Esophagus muscularis mucosa (tissue), 4 donors: ENCODE measurements around the gene MMP17. TPM values are rescaled to one million over a fixed set of nuclear protein-coding genes. Genes with fewer than 3 reads are reported as not detected.

ENCODE experiments used
- DNase-seq: peaks from one replicate; pipeline ENCODE4 v3.0.0-alpha.2; 2017; ENCODE audit errors: extremely low spot score
- H3K27ac ChIP-seq, 4 donors: fragments of 200-600 bp; sonication (generic); replicated peaks in 1 of 4; 1 replicate in 3 of 4; 2 replicates in 1 of 4; pipeline ENCODE4 v1.5.1; 2016 to 2019; ENCODE audit warnings: mild to moderate bottlenecking in 1 of 4
- H3K27me3 ChIP-seq, 4 donors: fragments of 200-600 bp; sonication (generic); one replicate each; pipeline versions ENCODE4 v1.5.1 to v1.6.0; 2016 to 2019
- H3K36me3 ChIP-seq, 4 donors: fragments of 200-600 bp; sonication (generic); one replicate each; pipeline ENCODE4 v1.5.1; 2016 to 2019
- H3K4me1 ChIP-seq, 4 donors: fragments of 200-600 bp; sonication (generic); one replicate each; pipeline ENCODE4 v1.5.1; 2016 to 2019
- H3K4me3 ChIP-seq, 4 donors: fragments of 200-600 bp; sonication (generic); 1 replicate in 2 of 4; 2 replicates in 2 of 4; pipeline ENCODE4 v1.5.1; 2016 to 2019; ENCODE audit warnings: mild to moderate bottlenecking in 4 of 4, moderate library complexity in 1 of 4
- H3K9me3 ChIP-seq, 4 donors: fragments of 200-600 bp; sonication (generic); 1 replicate in 3 of 4; 2 replicates in 1 of 4; pipeline ENCODE4 v1.5.1; 2016 to 2019
- CTCF ChIP-seq, 3 experiments: fragments of 200-600 bp in 2 of 3; fragments of 450-650 bp in 1 of 3; sonication (generic) in 2 of 3; IDR thresholded peaks; one replicate each; pipeline ENCODE4 v1.5.1; 2017 to 2019; ENCODE audit warnings: antibody characterized with exemption in 3 of 3, mild to moderate bottlenecking in 2 of 3, moderate library complexity in 1 of 3
- EP300 ChIP-seq: sonication (generic); formaldehyde crosslinking; IDR thresholded peaks from one replicate; pipeline ENCODE4 v1.6.1; 2017; ENCODE audit warnings: antibody characterized with exemption
- POLR2A ChIP-seq: fragments of 450-650 bp; IDR thresholded peaks from one replicate; pipeline ENCODE4 v1.6.1; 2017; ENCODE audit warnings: antibody characterized with exemption, moderate library complexity, mild to moderate bottlenecking, low read depth
- POLR2AphosphoS5 ChIP-seq, 2 donors: sonication (generic); formaldehyde crosslinking; IDR thresholded peaks; one replicate each; pipeline ENCODE4 v1.6.1; 2017; ENCODE audit warnings: antibody characterized with exemption in 2 of 2
- WGBS: methylation state at CpG from one replicate; pipeline ENCODE4 v1.1.5; 2018; 5-methylcytosine and 5-hydroxymethylcytosine counted together
- intact Hi-C: fragments of 100-400 bp; cut with DNase I; formaldehyde crosslinking; loops from one replicate; pipeline ENCODE4 v1.15.1; 2023
- total RNA-seq, 4 donors: library from RNA; depleted of rRNA; stranded (reverse); fragments of >200 nt; gene quantifications; one replicate each; pipeline versions ENCODE4 v1.1.0 to v1.2.1, GENCODE V29; 2016

The MMP17 gene
- total RNA-seq, 4 donors from 2014 or later = 2.5 to 5.8 (median 5.1) TPM

DNA sequence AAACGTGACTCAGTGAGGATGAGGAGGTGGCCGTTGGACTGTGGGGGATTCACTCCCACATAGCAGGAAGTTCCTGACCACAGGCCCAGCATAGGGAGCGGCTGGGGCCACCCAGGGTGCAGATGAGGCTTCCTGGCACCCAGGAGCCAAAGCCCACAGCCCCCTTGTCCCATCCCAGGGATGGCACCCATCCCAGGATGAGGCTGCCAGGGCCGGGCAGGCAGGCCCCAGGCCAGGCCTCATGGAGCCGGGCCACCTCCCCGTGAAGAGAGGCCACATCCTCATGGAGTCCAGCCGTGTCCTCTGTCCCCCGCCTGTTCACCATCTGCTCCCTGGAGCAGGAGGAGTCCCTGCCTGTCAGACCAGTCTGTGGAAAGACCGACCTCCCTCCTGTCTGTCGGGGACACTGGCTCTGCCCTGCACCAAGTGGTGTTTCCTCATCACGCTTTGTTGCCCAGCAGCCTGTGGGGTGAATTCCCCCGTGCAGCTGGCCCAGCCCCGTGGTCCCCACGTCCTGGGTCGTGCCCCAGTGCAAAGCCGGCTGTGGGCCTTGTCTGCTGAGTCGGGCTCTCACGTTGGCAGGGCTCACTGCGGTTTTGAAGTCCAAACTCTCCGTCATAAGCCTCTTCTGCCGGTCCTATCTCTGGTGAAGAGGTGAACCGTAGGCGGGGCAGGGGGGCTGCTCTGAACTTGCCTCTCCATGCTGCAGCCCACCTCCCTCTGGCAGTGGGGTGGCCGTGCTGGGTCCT, 24.5 kb downstream of the MMP17 start:
- DNase-seq = no peak
- intact Hi-C loops = no loop called here
- no peak for TF ChIP-seq POLR2A
- TF ChIP-seq POLR2AphosphoS5 (IDR thresholded peaks at IDR 0.05) = no peak
- no peak for TF ChIP-seq EP300
- no peak for TF ChIP-seq CTCF (IDR thresholded peaks at IDR 0.05)
- Histone ChIP-seq H3K27me3 (peaks cover 0 to 71% (median 0%) of the 10 kb centered on the region in 4 donors), H3K4me3 (no peak overlapping the region), H3K4me1 (peaks cover 0 to 10% (median 0%) of the 10 kb centered on the region in 4 donors), H3K9me3 (no peaks in the 10 kb centered on the region), H3K27ac (no peak overlapping the region), H3K36me3 (no peaks in the 10 kb centered on the region)
- WGBS = 52% methylated on average over 8 of the region's 24 CpGs

DNA sequence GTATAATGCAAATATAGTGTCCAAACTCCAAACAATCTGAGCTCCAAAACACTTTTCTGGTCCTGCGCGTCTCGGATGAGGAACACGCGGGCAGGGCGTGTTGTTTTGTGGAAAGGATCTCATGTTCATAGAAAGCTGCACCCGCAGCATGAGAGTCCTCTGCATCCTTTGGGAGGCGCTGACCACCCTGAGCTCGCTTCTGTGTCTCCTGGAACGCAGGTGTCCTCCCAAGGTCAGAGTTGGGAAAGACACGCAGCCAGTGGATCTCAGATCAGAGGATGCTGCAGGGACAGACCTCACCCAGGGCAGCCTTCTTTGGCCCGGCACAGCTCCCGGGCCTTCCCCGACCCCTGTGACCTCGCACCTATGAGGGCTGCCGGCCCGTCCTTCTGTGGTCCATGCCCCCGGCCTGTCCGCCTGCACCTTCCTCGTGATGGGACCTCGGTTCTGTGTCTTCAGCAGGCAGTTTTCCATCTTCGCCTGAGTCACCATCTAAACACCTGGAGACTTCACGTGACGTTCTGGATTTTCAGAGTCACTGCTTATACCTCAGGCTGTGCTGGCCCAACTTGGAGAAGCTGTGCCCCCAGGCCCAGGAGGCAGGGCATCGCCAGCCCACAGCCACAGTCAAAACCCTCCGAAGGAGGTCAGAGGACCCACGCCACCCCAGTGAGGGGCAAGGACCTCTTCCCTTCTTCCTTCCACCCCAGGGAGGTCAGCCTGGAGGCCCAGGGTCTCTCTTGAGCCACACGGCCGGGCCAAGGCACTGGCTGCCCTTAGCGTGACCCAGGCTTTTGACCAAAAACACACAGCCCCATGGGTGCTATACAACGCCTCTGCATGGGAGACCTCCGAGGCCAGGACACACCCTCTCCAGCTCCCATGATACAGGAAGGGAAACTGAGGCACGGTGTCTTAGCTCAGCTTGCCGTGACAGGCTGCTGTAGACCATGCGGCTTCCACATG, 25.9 kb downstream of the MMP17 start:
- DNase-seq = no peak
- 87% methylated on average over 21 of the region's 35 CpGs for WGBS
- TF ChIP-seq POLR2AphosphoS5 (IDR thresholded peaks at IDR 0.05) (no peak), POLR2A (no peak), EP300 (no peak), CTCF (IDR thresholded peaks at IDR 0.05) (no peak)
- H3K4me3 ChIP-seq = no peak overlapping the region
- H3K4me1 ChIP-seq = peaks cover 0 to 10% (median 0%) of the 10 kb centered on the region in 4 donors
- no peak overlapping the region for H3K27ac ChIP-seq
- peaks cover 0 to 75% (median 0%) of the 10 kb centered on the region in 4 donors for H3K27me3 ChIP-seq
- intact Hi-C loops = no loop called here
- H3K9me3 ChIP-seq = no peaks in the 10 kb centered on the region
- H3K36me3 ChIP-seq = no peaks in the 10 kb centered on the region

- Histone ChIP-seq H3K27me3 (peaks cover 0 to 68% (median 0%) of the 10 kb centered on the region in 4 donors), H3K27ac (no peak overlapping the region), H3K4me1 (peaks cover 0 to 10% (median 0%) of the 10 kb centered on the region in 4 donors), H3K9me3 (no peaks in the 10 kb centered on the region), H3K4me3 (no peak overlapping the region), H3K36me3 (no peaks in the 10 kb centered on the region)
- 78% methylated on average over 7 of the region's 16 CpGs for WGBS
- no peak for DNase-seq
- TF ChIP-seq CTCF (IDR thresholded peaks at IDR 0.05) (no peak), POLR2A (no peak), EP300 (no peak), POLR2AphosphoS5 (IDR thresholded peaks at IDR 0.05) (no peak)
- intact Hi-C loops = no loop called here
Observed at GRCh38 chr12:131854861-131855476, 26.8 kb downstream of the MMP17 start.

GRCh38 chr12:131855521-131856142, 27.4 kb downstream of the MMP17 start:
- 14% methylated on average over 3 of the region's 30 CpGs for WGBS
- Histone ChIP-seq H3K4me3 (no peak overlapping the region), H3K27ac (no peak overlapping the region), H3K4me1 (peaks cover 0 to 10% (median 2%) of the 10 kb centered on the region in 4 donors), H3K9me3 (no peaks in the 10 kb centered on the region), H3K27me3 (peaks cover 0 to 65% (median 0%) of the 10 kb centered on the region in 4 donors), H3K36me3 (no peaks in the 10 kb centered on the region)
- intact Hi-C loops = no loop called here
- TF ChIP-seq EP300 (no peak), CTCF (IDR thresholded peaks at IDR 0.05) (no peak), POLR2AphosphoS5 (IDR thresholded peaks at IDR 0.05) (no peak)
- DNase-seq = no peak
